ENCODE data around the gene PLA2G2C. TPM values are rescaled to one million over a fixed set of nuclear protein-coding genes. Genes with fewer than 3 reads are reported as not detected.
"Not testable (repeated sequence)": the region's sequence is repeated elsewhere in the genome, so short reads cannot be mapped to it uniquely, and the experiment has no call there.

The PLA2G2C gene
- under 1 TPM; 0.07 to 0.14 TPM for polyA plus RNA-seq

- WGBS, 2 donors, result 2 to 3% methylated on average over 50 to 52 of the region's 52 CpGs
- Histone ChIP-seq H3K36me3 (ENCODE audit: control insufficient read depth in 2 of 2, insufficient read depth in 2 of 2, low read length in 1 of 2) (no peaks in the 10 kb centered on the region), H3K9me3 (ENCODE audit: control insufficient read depth in 2 of 2, insufficient read depth in 1 of 2, low read depth in 1 of 2, low read length in 1 of 2) (peaks cover 0 to 2% of the 10 kb centered on the region in 2 donors), H3K27me3 (ENCODE audit: control insufficient read depth in 1 of 2, insufficient read depth in 2 of 2, low read length in 2 of 2) (peaks cover 0 to 3% of the 10 kb centered on the region in 2 donors), H3K4me3 (ENCODE audit: low read depth in 1 of 2, low read length in 2 of 2) (peak within 1 kb of the TSS; percentile 25 to 40), H3K27ac (ENCODE audit: low read depth in 2 of 2, low read length in 1 of 2) (peak within 1 kb of the TSS; percentile 60 to 61), H3K4me1 (ENCODE audit: control insufficient read depth in 2 of 2, insufficient read depth in 2 of 2, low read length in 1 of 2) (peaks cover 0 to 5% of the 10 kb centered on the region in 2 donors)
Observed at GRCh38 chr1:20185834-20186782, at the start of gene PLA2G2C, which contains the start of gene UBXN10. TSS of gene PLA2G2C (minus strand) at chr1:20186518. CDS start at chr1:20177363, 9,155 bp downstream. TSS of gene UBXN10 (plus strand) at chr1:20186096. CDS start at chr1:20190562, 4,466 bp downstream.

GRCh38 chr1:20234788-20235535 lies 48.6 kb upstream of the PLA2G2C start:
- Histone ChIP-seq H3K36me3 (ENCODE audit: control insufficient read depth in 2 of 2, insufficient read depth in 2 of 2, low read length in 1 of 2) (no peaks in the 10 kb centered on the region), H3K4me1 (ENCODE audit: control insufficient read depth in 2 of 2, insufficient read depth in 2 of 2, low read length in 1 of 2) (no peaks in the 10 kb centered on the region), H3K9me3 (ENCODE audit: control insufficient read depth in 2 of 2, insufficient read depth in 1 of 2, low read depth in 1 of 2, low read length in 1 of 2) (no peaks in the 10 kb centered on the region), H3K27ac (ENCODE audit: low read depth in 2 of 2, low read length in 1 of 2) (no peak overlapping the region), H3K4me3 (ENCODE audit: low read depth in 1 of 2, low read length in 2 of 2) (no peak overlapping the region), H3K27me3 (ENCODE audit: control insufficient read depth in 1 of 2, insufficient read depth in 2 of 2, low read length in 2 of 2) (no peaks in the 10 kb centered on the region)
- WGBS, 2 donors, result 60 to 65% methylated on average over 6 of the region's 6 CpGs

- Histone ChIP-seq H3K9me3 (ENCODE audit: control insufficient read depth in 2 of 2, insufficient read depth in 1 of 2, low read depth in 1 of 2, low read length in 1 of 2) (no peaks in the 10 kb centered on the region), H3K36me3 (ENCODE audit: control insufficient read depth in 2 of 2, insufficient read depth in 2 of 2, low read length in 1 of 2) (no peaks in the 10 kb centered on the region), H3K4me3 (ENCODE audit: low read depth in 1 of 2, low read length in 2 of 2) (no peak overlapping the region), H3K27ac (ENCODE audit: low read depth in 2 of 2, low read length in 1 of 2) (no peak overlapping the region), H3K4me1 (ENCODE audit: control insufficient read depth in 2 of 2, insufficient read depth in 2 of 2, low read length in 1 of 2) (no peaks in the 10 kb centered on the region), H3K27me3 (ENCODE audit: control insufficient read depth in 1 of 2, insufficient read depth in 2 of 2, low read length in 2 of 2) (no peaks in the 10 kb centered on the region)
- 27 to 35% methylated on average over 6 of the region's 6 CpGs for WGBS, 2 donors
Observed at GRCh38 chr1:20233866-20234265, 47.5 kb upstream of the PLA2G2C start.

- no peaks in the 10 kb centered on the region for H3K36me3 ChIP-seq (ENCODE audit: control insufficient read depth in 2 of 2, insufficient read depth in 2 of 2, low read length in 1 of 2)
- H3K9me3 ChIP-seq (ENCODE audit: control insufficient read depth in 2 of 2, insufficient read depth in 1 of 2, low read depth in 1 of 2, low read length in 1 of 2), result no peaks in the 10 kb centered on the region
- 38 to 46% methylated on average over 3 of the region's 3 CpGs for WGBS, 2 donors
- H3K27me3 ChIP-seq (ENCODE audit: control insufficient read depth in 1 of 2, insufficient read depth in 2 of 2, low read length in 2 of 2), result no peaks in the 10 kb centered on the region
- no peaks in the 10 kb centered on the region for H3K4me1 ChIP-seq (ENCODE audit: control insufficient read depth in 2 of 2, insufficient read depth in 2 of 2, low read length in 1 of 2)
- no peak overlapping the region for H3K27ac ChIP-seq (ENCODE audit: low read depth in 2 of 2, low read length in 1 of 2)
- H3K4me3 ChIP-seq (ENCODE audit: low read depth in 1 of 2, low read length in 2 of 2), result no peak overlapping the region
Observed at GRCh38 chr1:20233394-20233793, 47.1 kb upstream of the PLA2G2C start.

- H3K9me3 ChIP-seq (ENCODE audit: control insufficient read depth in 2 of 2, insufficient read depth in 1 of 2, low read depth in 1 of 2, low read length in 1 of 2); H3K27me3 ChIP-seq (ENCODE audit: control insufficient read depth in 1 of 2, insufficient read depth in 2 of 2, low read length in 2 of 2); H3K4me3 ChIP-seq (ENCODE audit: low read depth in 1 of 2, low read length in 2 of 2); H3K36me3 ChIP-seq (ENCODE audit: control insufficient read depth in 2 of 2, insufficient read depth in 2 of 2, low read length in 1 of 2); H3K4me1 ChIP-seq (ENCODE audit: control insufficient read depth in 2 of 2, insufficient read depth in 2 of 2, low read length in 1 of 2); H3K27ac ChIP-seq (ENCODE audit: low read depth in 2 of 2, low read length in 1 of 2): not testable (repeated sequence)
- 23 to 30% methylated on average over 7 of the region's 7 CpGs for WGBS, 2 donors
Observed at GRCh38 chr1:20232564-20232963, 46.2 kb upstream of the PLA2G2C start.

- 53% methylated on average over 2 of the region's 2 CpGs for WGBS, 2 donors
- Histone ChIP-seq H3K27me3 (ENCODE audit: control insufficient read depth in 1 of 2, insufficient read depth in 2 of 2, low read length in 2 of 2) (no peaks in the 10 kb centered on the region), H3K36me3 (ENCODE audit: control insufficient read depth in 2 of 2, insufficient read depth in 2 of 2, low read length in 1 of 2) (no peaks in the 10 kb centered on the region), H3K27ac (ENCODE audit: low read depth in 2 of 2, low read length in 1 of 2) (no peak overlapping the region), H3K4me3 (ENCODE audit: low read depth in 1 of 2, low read length in 2 of 2) (no peak overlapping the region), H3K4me1 (ENCODE audit: control insufficient read depth in 2 of 2, insufficient read depth in 2 of 2, low read length in 1 of 2) (no peaks in the 10 kb centered on the region), H3K9me3 (ENCODE audit: control insufficient read depth in 2 of 2, insufficient read depth in 1 of 2, low read depth in 1 of 2, low read length in 1 of 2) (no peaks in the 10 kb centered on the region)
Observed at GRCh38 chr1:20229171-20229570, 42.9 kb upstream of the PLA2G2C start.

- 74 to 85% methylated on average over 11 of the region's 11 CpGs for WGBS, 2 donors
- no peaks in the 10 kb centered on the region for H3K4me1 ChIP-seq (ENCODE audit: control insufficient read depth in 2 of 2, insufficient read depth in 2 of 2, low read length in 1 of 2)
- no peaks in the 10 kb centered on the region for H3K27me3 ChIP-seq (ENCODE audit: control insufficient read depth in 1 of 2, insufficient read depth in 2 of 2, low read length in 2 of 2)
Observed at GRCh38 chr1:20228314-20228825, 42.1 kb upstream of the PLA2G2C start.

GRCh38 chr1:20227704-20228103 lies 41.4 kb upstream of the PLA2G2C start:
- Histone ChIP-seq H3K27me3 (ENCODE audit: control insufficient read depth in 1 of 2, insufficient read depth in 2 of 2, low read length in 2 of 2) (no peaks in the 10 kb centered on the region), H3K27ac (ENCODE audit: low read depth in 2 of 2, low read length in 1 of 2) (no peak overlapping the region), H3K4me3 (ENCODE audit: low read depth in 1 of 2, low read length in 2 of 2) (no peak overlapping the region), H3K4me1 (ENCODE audit: control insufficient read depth in 2 of 2, insufficient read depth in 2 of 2, low read length in 1 of 2) (no peaks in the 10 kb centered on the region), H3K9me3 (ENCODE audit: control insufficient read depth in 2 of 2, insufficient read depth in 1 of 2, low read depth in 1 of 2, low read length in 1 of 2) (no peaks in the 10 kb centered on the region), H3K36me3 (ENCODE audit: control insufficient read depth in 2 of 2, insufficient read depth in 2 of 2, low read length in 1 of 2) (no peaks in the 10 kb centered on the region)
- 53 to 61% methylated on average over 4 of the region's 4 CpGs for WGBS, 2 donors

More at GRCh38 chr1:20228314-20228825, 42.1 kb upstream of the PLA2G2C start:
- Histone ChIP-seq H3K4me3 (ENCODE audit: low read depth in 1 of 2, low read length in 2 of 2) (no peak overlapping the region), H3K27ac (ENCODE audit: low read depth in 2 of 2, low read length in 1 of 2) (no peak overlapping the region), H3K9me3 (ENCODE audit: control insufficient read depth in 2 of 2, insufficient read depth in 1 of 2, low read depth in 1 of 2, low read length in 1 of 2) (no peaks in the 10 kb centered on the region), H3K36me3 (ENCODE audit: control insufficient read depth in 2 of 2, insufficient read depth in 2 of 2, low read length in 1 of 2) (no peaks in the 10 kb centered on the region)

GRCh38 chr1:20224546-20224945 lies 38.2 kb upstream of the PLA2G2C start:
- Histone ChIP-seq H3K27me3 (ENCODE audit: control insufficient read depth in 1 of 2, insufficient read depth in 2 of 2, low read length in 2 of 2) (no peaks in the 10 kb centered on the region), H3K36me3 (ENCODE audit: control insufficient read depth in 2 of 2, insufficient read depth in 2 of 2, low read length in 1 of 2) (no peaks in the 10 kb centered on the region), H3K9me3 (ENCODE audit: control insufficient read depth in 2 of 2, insufficient read depth in 1 of 2, low read depth in 1 of 2, low read length in 1 of 2) (no peaks in the 10 kb centered on the region), H3K4me1 (ENCODE audit: control insufficient read depth in 2 of 2, insufficient read depth in 2 of 2, low read length in 1 of 2) (no peaks in the 10 kb centered on the region), H3K27ac (ENCODE audit: low read depth in 2 of 2, low read length in 1 of 2) (no peak overlapping the region), H3K4me3 (ENCODE audit: low read depth in 1 of 2, low read length in 2 of 2) (no peak overlapping the region)
- 50% methylated on average over 3 of the region's 3 CpGs for WGBS, 2 donors

All from esophagus (tissue), 2 donors.